Stimulated activated naive CD8-positive, alpha-beta T cell treated with anti-CD3 and anti-CD28 coated beads, Interleukin-15, amount 100 ng/mL, for 72 hours (primary cell): ENCODE results near the gene PLEKHA6.

Source experiments
- ATAC-seq: fragments of 150-1000 bp; cut with Tn5 transposase; 2 replicates; pipeline ENCODE4 v1.10.0; 2021; ENCODE audit warnings: mild to moderate bottlenecking, moderate library complexity
- DNase-seq, 2 donors: peaks; one replicate each; pipeline ENCODE4 v3.0.0; 2021 to 2022
- H3K27ac Mint-ChIP-seq, 2 donors: one replicate each; pipeline ENCODE4 v1.8.0; 2022; ENCODE audit warnings: mild to moderate bottlenecking in 2 of 2, mixed read lengths in 2 of 2, moderate library complexity in 2 of 2
- H3K27me3 Mint-ChIP-seq: one replicate; pipeline ENCODE4 v1.8.0; 2022; ENCODE audit warnings: mixed read lengths
- H3K4me1 Mint-ChIP-seq: one replicate; pipeline ENCODE4 v1.8.0; 2022; ENCODE audit warnings: mild to moderate bottlenecking, mixed read lengths
- H3K4me3 Mint-ChIP-seq, 2 donors: one replicate each; pipeline ENCODE4 v1.8.0; 2022; ENCODE audit warnings: mild to moderate bottlenecking in 2 of 2, mixed read lengths in 2 of 2, moderate library complexity in 1 of 2
- H3K9me3 Mint-ChIP-seq, 2 donors: one replicate each; pipeline ENCODE4 v1.8.0; 2022; ENCODE audit warnings: mixed read lengths in 2 of 2

The PLEKHA6 gene

DNA sequence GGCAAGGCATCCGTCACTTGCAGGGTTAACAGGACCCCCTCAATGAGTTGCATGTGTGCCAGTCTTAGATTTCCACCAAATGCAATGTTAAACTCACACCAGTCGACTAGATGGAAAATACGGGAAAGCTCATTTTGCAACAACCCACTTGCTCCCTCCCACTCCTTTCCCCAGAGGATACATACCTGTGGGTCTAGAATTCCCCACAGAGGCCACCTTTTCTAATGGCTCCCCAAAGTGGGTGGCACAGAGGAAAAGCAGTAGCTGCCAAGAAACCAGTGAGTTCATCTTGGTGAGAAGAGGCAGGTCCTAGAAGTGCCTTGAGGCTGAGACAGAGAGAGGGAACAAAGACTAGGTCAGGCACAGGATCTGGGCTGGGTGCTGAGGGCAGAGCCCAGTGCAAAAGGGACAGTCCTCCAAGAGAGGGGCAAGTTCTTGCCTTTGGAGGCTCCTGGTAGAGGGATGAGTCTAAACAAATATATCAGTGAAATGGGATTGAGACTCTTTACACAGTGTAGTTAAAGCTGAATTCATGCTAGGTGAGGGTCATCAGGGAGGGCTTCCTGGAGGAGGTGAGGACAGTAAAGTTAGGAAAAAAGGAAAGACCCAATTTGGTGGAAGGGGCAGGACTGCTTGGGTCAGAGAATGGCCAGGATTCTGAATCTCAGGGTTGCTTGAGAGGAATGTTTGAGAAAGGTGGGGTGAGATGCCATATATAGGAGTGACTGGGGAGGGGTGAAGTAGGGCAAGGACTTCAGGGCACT, 167.0 kb downstream of the PLEKHA6 start:
- H3K27ac Mint-ChIP-seq: no peak overlapping the region
- H3K4me3 Mint-ChIP-seq: no peak overlapping the region
- peaks cover 0 to 3% of the 10 kb centered on the region in 2 donors for H3K9me3 Mint-ChIP-seq
- DNase-seq (no peak), ATAC-seq (no peak)
- peaks cover 6% of the 10 kb centered on the region for H3K27me3 Mint-ChIP-seq
- peaks cover 41% of the 10 kb centered on the region for H3K4me1 Mint-ChIP-seq

DNA sequence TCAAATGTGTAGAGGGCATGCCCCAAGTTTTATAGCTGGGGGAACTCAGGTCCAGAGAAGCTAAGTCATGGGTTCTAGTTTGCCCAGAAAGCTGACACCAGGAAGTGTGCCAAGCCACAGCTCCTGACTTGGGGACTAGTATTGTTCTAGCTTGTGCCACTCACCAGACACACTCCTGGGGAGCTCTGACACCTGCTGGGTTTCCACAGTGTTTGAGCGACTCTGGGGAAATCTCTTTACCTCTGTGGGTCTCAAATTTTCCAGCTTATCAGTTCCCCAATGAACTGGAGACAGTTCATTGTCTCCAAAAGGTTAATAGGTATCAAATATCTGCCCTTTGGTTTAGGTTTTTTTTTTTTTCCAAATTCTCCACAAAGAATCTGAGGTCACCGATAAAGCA, 167.7 kb downstream of the PLEKHA6 start:
- DNase-seq (no peak), ATAC-seq (no peak)
- Mint-ChIP-seq H3K4me3 (no peak overlapping the region), H3K27ac (no peak overlapping the region), H3K9me3 (peaks cover 0 to 3% of the 10 kb centered on the region in 2 donors), H3K27me3 (peaks cover 13% of the 10 kb centered on the region), H3K4me1 (peaks cover 41% of the 10 kb centered on the region)

DNA sequence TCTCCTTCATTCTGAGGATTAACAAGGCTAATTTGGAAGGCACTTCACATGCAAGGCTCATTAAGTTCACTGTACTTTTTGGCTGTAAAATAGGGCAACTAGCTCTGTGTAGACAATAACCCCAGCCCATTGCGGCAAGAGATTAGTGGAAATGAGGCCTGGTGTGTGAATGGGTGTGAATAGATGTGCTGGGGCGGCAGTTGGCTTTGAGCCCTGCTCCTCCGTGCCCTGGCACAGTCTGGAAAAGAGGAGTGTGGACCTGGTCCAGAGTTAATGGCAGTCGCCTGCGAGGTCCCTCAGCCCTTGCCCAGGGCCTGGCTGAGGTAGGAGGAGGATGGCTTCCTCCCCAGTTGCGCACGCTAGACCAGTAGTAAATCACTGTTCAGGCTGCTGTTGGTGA, 168.3 kb downstream of the PLEKHA6 start:
- Mint-ChIP-seq H3K27me3 (peaks cover 19% of the 10 kb centered on the region), H3K9me3 (peaks cover 0 to 3% of the 10 kb centered on the region in 2 donors), H3K27ac (no peak overlapping the region), H3K4me3 (no peak overlapping the region), H3K4me1 (peaks cover 37% of the 10 kb centered on the region)
- no peak for DNase-seq
- no peak for ATAC-seq

DNA sequence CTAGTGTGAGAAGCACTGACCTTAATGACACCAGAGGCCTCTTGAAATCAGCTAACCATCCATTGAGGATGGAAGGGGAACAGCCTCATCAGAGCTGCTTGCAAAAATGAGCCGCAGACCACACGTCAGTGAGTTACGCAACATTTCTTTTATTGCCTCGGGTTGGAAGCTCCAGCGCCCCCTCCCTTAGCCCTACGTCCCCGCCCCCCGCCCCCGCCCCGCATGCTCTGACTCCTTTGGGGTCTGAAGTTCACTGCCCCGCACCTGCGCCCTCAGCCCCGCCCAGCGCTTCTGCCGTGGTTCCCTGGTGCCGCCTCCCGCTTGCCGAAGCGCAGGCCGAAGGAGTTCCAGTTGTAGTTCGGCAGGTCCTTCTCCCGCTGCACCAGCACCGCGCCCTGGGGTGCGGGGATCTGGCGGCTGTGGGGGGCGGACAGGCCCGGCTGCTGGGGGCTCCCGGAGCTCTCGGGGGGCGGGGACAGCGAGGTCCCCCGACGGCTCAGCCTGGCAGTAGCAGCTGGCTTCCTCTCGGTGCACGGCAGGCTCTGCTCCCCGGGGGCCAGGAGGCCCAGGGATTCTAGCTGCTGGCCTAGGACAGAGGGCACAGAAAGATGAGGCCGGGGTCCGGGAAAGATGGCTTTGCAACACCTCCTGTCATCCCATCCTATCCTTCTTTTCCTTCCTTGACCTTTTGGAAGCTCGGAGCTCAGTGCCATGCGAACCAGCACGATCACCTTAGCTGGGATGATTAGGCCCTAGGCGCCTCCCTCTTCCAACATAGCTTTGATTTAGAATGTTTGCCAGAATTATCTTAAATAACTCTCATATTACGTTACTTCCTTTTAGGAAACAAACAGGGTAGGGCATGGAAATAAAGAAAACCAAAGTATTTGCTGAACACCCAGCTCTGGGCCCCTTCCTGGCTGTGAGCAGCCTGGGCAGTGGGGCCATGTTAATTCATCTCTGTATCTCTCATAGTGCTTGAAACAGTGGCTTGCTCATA, 169.2 kb downstream of the PLEKHA6 start:
- Mint-ChIP-seq H3K27ac (no peak overlapping the region), H3K9me3 (peaks cover 0 to 3% of the 10 kb centered on the region in 2 donors), H3K27me3 (peaks cover 26% of the 10 kb centered on the region), H3K4me3 (peak overlapping the region; percentile 46 to 59), H3K4me1 (peaks cover 34% of the 10 kb centered on the region)
- ATAC-seq (peak; percentile 63), DNase-seq (peak; percentile 37 to 43)

DNA sequence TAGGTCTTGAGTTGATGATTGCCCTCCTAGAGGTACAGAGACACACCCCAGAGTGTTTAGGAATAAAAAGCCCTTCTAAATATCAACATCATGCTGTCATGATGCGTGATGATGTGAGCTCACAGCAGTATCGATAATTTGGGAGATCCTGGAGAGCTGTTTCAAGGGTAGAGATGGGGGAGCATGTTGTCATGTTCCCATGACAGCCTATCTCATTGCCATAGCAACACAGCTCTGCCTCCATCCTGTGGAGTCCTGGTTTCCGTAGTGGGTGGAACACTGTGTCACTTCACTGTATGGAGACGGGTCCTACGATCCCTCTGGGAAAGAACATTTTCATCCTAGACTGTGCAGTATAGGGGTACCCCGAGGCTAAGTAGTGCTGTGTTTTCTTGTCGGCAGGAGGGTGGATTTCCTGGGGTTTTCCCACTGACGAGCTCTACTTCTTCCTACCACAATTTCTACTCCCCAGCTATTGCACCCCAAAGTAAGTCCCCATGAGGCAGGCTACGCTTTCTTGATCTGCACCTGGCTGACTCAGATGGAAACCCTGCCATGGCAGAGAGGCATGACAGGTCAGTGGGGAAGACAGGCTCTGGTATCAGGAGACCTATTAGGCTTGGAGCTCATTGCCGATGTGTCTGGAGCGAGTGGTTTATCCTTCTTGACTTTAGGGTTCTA, 170.6 kb downstream of the PLEKHA6 start:
- Mint-ChIP-seq H3K27me3 (peaks cover 26% of the 10 kb centered on the region), H3K27ac (no peak overlapping the region), H3K4me1 (peaks cover 20% of the 10 kb centered on the region), H3K4me3 (peak overlapping the region; percentile 53 to 59), H3K9me3 (no peaks in the 10 kb centered on the region)
- ATAC-seq (peak; percentile 84), DNase-seq (peak; percentile 31 to 56)

DNA sequence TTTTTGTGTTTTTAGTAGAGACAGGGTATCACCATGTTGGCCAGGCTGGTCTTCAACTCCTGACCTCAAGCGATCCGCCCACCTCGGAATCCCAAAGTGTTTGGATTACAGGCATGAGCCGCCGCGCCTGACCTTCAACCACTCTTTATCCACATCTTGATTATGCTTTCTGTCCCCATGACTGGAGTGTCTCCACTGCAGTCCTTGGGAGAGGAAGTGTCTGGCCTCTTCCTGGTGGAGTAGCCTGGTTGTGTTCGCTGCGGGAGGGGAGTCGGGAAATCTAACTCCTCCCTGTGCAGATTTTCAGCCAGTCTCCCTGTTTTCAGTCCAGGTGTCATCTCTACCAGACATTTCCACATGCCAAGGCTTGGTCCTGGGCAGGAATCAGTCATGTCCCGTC, 173.1 kb downstream of the PLEKHA6 start:
- Mint-ChIP-seq H3K27ac (peak overlapping the region in 1 of 2 donors; percentile 15), H3K4me3 (no peak overlapping the region), H3K4me1 (peaks cover 20% of the 10 kb centered on the region), H3K9me3 (no peaks in the 10 kb centered on the region), H3K27me3 (peaks cover 33% of the 10 kb centered on the region)
- no peak for DNase-seq
- ATAC-seq: no peak

DNA sequence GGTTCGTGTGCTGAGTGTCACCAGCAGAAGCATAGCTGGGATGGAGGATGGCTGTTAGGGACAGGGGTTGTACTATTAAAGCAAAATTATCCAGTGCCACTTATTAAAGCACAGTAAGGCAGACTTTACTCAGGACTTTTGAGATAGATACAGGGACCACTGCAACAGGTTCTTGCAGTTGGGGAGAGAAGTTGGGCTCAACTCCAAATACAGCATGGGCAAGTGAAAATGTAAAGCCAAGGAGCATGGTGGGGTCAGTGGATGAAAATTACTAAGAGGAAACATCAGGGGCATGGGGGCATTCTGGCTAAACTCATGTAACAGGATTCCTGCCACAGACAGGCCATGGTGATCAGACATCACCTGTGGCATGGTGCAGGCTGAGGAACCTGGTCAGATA, 178.6 kb downstream of the PLEKHA6 start:
- Mint-ChIP-seq H3K4me3 (no peak overlapping the region), H3K27me3 (peaks cover 10% of the 10 kb centered on the region), H3K9me3 (no peaks in the 10 kb centered on the region), H3K4me1 (no peaks in the 10 kb centered on the region), H3K27ac (no peak overlapping the region)
- no peak for ATAC-seq
- no peak for DNase-seq

DNA sequence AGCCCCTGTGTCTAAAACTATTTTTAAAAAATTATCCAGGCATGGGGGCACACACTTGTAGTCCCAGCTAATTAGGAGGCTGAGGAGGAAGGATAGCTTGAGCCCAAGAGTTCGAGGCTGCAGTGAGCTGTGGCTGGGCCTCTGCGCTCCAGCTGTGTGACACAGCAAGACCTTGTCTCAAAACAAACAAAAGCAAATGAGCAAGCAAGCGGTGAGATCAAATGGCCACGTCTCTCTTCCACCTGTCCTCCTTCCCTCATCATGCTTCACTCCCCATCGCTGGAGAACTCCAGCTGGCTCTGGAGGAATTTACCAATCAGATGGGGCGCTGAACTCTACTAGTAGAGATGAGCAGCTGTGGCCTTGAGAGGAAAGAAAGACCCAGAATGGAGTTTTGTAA, 179.6 kb downstream of the PLEKHA6 start:
- H3K9me3 Mint-ChIP-seq: no peaks in the 10 kb centered on the region
- ATAC-seq: no peak
- H3K4me1 Mint-ChIP-seq: no peaks in the 10 kb centered on the region
- DNase-seq: no peak
- H3K4me3 Mint-ChIP-seq: no peak overlapping the region
- peaks cover 7% of the 10 kb centered on the region for H3K27me3 Mint-ChIP-seq
- no peak overlapping the region for H3K27ac Mint-ChIP-seq

DNA sequence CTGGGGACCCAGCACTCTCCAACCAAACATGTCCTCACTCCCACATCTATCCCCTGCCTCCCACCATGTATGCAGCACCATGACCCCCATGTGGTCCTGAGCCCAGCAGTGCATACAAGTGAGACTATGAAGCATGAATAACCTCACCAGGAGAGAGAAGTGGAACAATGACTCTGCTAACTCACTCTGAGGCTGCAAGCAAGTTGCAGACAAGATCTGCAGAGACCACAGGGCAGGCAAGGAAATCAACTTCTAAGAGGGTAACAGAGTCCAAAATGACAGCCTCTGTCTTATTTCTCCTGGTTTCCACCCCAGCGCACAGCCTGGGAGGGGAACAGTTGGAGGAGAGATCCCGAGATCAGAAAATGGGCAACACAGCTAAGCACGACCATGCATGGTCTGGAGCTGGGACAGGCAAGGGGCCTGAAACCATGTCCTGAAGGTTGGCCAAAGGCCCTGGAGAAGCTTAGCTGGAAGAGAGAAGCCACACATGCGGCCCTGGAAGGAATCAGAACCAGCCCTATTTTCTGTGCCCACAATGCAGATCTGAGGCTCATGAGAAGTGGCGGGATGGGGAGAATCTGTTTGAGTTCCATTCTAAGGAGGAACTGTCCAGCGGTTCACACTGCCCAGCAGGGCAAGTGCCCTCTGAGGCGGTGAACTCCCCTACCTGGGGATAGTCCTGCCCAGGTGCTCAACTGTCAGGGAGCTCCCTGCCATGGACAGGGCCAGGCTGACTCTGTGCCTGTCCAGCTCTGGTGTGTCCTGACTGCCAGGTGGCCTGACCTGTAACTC, 181.0 kb downstream of the PLEKHA6 start:
- Mint-ChIP-seq H3K4me3 (no peak overlapping the region), H3K4me1 (no peaks in the 10 kb centered on the region), H3K9me3 (peaks cover under 1 to 5% of the 10 kb centered on the region in 2 donors), H3K27me3 (peaks cover 7% of the 10 kb centered on the region), H3K27ac (no peak overlapping the region)
- DNase-seq: no peak
- no peak for ATAC-seq

DNA sequence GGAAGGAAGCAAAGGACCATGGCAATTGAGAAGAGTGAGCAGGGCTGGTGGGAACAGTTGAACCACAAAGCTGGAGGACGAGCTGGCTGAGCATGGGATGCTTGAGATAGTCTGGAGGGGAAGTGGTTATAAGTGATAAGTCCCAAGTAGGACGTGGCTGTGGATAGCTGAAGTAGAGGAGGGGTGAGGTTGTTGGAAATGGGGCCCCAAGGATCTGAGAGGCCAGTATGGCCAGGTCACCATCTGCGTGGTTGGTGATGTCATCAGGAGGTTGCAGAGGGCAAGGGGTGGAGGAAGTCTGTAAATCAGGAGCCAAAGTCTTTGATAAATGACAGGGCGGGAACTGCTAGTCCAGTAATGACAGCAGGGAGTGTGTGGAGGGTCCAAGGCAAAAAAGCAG, 182.6 kb downstream of the PLEKHA6 start:
- no peak for DNase-seq
- H3K9me3 Mint-ChIP-seq: peaks cover 10 to 16% of the 10 kb centered on the region in 2 donors
- ATAC-seq: no peak

DNA sequence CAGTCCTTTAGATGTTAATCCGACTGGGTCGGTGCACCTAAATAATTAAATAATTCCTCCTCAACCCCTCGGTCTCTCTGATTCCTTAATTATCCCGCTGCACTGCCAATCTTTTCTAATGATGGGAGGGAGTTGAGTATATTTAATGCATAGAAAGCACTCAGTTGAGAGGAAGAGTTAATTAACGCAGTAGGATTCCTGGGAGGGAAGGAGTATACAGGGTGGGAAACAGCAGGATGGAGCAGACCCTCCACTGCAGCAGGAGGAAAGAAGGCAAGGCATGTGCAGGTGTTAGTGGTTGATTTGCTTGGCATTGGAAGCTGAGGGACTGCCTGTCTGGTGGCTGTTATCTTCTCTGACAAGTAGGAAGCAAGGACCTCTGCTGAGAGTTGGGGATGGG, 183.7 kb downstream of the PLEKHA6 start:
- Mint-ChIP-seq H3K9me3 (peaks cover 13 to 27% of the 10 kb centered on the region in 2 donors), H3K27ac (no peak overlapping the region), H3K4me3 (no peak overlapping the region), H3K27me3 (no peaks in the 10 kb centered on the region), H3K4me1 (no peaks in the 10 kb centered on the region)
- no peak for ATAC-seq
- DNase-seq: no peak

More for the DNA sequence above, 182.6 kb downstream of the PLEKHA6 start:
- Mint-ChIP-seq H3K4me3 (no peak overlapping the region), H3K4me1 (no peaks in the 10 kb centered on the region), H3K27ac (no peak overlapping the region), H3K27me3 (no peaks in the 10 kb centered on the region)

DNA sequence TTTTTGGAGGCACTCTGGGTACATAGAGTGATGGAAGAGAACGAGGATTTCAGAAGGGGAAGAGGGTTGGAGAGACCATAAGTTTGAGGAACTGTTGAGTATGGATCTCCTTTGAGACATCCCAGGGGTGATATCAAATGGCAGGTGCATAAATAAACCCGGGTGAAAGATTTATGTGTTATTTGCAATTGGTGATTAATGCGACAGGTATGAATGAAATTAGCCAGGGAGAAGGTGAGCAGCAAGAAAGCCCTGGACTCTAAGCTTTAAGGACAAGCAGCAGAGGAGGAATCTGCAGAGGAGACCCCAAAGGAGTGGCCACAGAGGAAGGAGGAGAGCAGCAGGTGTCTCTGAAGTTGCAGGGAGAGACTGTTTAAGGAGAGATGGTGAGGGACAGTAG, 184.8 kb downstream of the PLEKHA6 start:
- H3K4me3 Mint-ChIP-seq: no peak overlapping the region
- H3K27ac Mint-ChIP-seq: no peak overlapping the region
- ATAC-seq (no peak), DNase-seq (no peak)
- H3K9me3 Mint-ChIP-seq: peaks cover 20 to 38% of the 10 kb centered on the region in 2 donors
- H3K4me1 Mint-ChIP-seq: no peaks in the 10 kb centered on the region
- H3K27me3 Mint-ChIP-seq: no peaks in the 10 kb centered on the region

DNA sequence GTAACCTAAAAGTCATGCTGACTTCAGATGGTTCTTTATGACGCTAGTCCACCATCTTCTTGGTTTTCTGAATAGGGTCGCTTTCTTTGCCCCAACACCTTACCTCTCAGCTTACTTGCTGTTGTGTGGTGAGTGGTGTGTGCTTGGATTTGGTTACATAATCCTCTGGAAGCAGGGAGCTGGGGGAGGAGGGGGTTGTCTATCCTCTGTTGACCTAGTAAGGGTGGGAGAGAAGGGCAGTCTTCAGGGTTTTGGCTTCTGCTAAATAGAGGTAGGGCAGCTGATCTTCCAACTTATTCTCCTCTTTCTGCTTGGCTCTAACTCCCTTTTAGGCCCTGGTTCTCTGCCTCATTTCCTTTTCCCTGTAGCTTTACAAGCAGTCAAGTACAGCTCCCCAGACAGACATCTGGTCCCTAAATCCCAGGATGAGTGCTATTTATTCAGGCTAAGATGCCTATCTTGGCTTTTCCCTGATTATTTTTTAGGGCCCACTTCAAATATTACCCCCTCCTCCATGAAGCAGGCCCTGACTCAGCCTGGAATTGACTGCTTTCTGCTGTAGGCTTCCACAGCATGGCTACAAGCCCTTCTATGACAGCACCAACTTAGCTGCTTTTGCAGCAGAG, 187.2 kb downstream of the PLEKHA6 start:
- no peak for DNase-seq
- no peaks in the 10 kb centered on the region for H3K27me3 Mint-ChIP-seq
- no peak overlapping the region for H3K4me3 Mint-ChIP-seq
- no peak overlapping the region for H3K27ac Mint-ChIP-seq
- no peak for ATAC-seq
- peaks cover 33 to 50% of the 10 kb centered on the region in 2 donors for H3K9me3 Mint-ChIP-seq
- no peaks in the 10 kb centered on the region for H3K4me1 Mint-ChIP-seq

DNA sequence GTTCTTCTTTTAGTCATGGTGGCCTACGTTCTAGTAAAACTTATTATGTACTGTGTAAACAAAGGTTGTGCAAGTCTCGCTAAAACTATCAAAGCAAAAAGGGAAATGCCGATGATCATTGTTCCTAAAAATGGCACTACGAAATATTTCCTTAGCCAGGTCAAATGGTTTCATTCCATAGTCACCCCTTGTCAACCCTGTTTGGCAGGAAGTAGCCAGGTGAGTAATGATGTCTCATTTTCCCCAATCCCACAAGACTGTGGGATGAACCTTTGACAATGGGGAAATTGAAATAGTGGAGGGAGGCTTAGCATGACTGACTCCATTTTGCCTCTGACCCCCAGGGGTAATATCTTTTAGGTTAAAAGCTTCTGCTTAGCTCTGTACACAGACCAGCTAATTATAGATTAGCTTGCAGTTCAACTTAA, 188.0 kb downstream of the PLEKHA6 start:
- Mint-ChIP-seq H3K27me3 (no peaks in the 10 kb centered on the region), H3K4me1 (no peaks in the 10 kb centered on the region)

More for the DNA sequence above, 188.0 kb downstream of the PLEKHA6 start:
- no peak overlapping the region for H3K4me3 Mint-ChIP-seq
- no peak overlapping the region for H3K27ac Mint-ChIP-seq
- DNase-seq (no peak), ATAC-seq (no peak)
- peaks cover 37 to 55% of the 10 kb centered on the region in 2 donors for H3K9me3 Mint-ChIP-seq
